GM18907 (cell line): Measurements from ENCODE around the gene SPECC1L.
A peak's percentile ranks its signal among the peaks of the same experiment; 100 is the strongest.

Experiments
- ATAC-seq: cut with Tn5 transposase; IDR thresholded peaks from one replicate; pipeline ENCODE4 v1.9.1; 2021; ENCODE audit warnings: mild to moderate bottlenecking, moderate library complexity; ENCODE audit not compliant: unreplicated experiment

The SPECC1L gene

GRCh38 chr22:24393848-24394247 is 123.2 kb downstream of the SPECC1L start:
- no peak for ATAC-seq

- ATAC-seq, result no peak
Observed at GRCh38 chr22:24394254-24394653, 123.6 kb downstream of the SPECC1L start.

- no peak for ATAC-seq
Observed at GRCh38 chr22:24398409-24398808, 127.8 kb downstream of the SPECC1L start.

- no peak for ATAC-seq
Observed at GRCh38 chr22:24400034-24400725, 129.5 kb downstream of the SPECC1L start.

GRCh38 chr22:24400726-24401596 is 130.3 kb downstream of the SPECC1L start:
- ATAC-seq, result no peak

GRCh38 chr22:24401931-24402367 is 131.3 kb downstream of the SPECC1L start:
- peak; percentile 7 for ATAC-seq

GRCh38 chr22:24402460-24403192 is 132.0 kb downstream of the SPECC1L start:
- peak; percentile 40 for ATAC-seq

GRCh38 chr22:24403346-24403745 is 132.7 kb downstream of the SPECC1L start:
- no peak for ATAC-seq

GRCh38 chr22:24404561-24405275 is 134.1 kb downstream of the SPECC1L start:
- ATAC-seq, result no peak

- ATAC-seq, result no peak
Observed at GRCh38 chr22:24405631-24406321, 135.1 kb downstream of the SPECC1L start.

- ATAC-seq, result no peak
Observed at GRCh38 chr22:24406322-24407277, 136.0 kb downstream of the SPECC1L start.

GRCh38 chr22:24407278-24407665 is 136.6 kb downstream of the SPECC1L start:
- ATAC-seq, result no peak

- ATAC-seq, result no peak
Observed at GRCh38 chr22:24407884-24408283, 137.3 kb downstream of the SPECC1L start.

- no peak for ATAC-seq
Observed at GRCh38 chr22:24408630-24409029, 138.0 kb downstream of the SPECC1L start.

- no peak for ATAC-seq
Observed at GRCh38 chr22:24409707-24410106, 139.1 kb downstream of the SPECC1L start.

GRCh38 chr22:24410110-24410856 is 139.7 kb downstream of the SPECC1L start:
- no peak for ATAC-seq

GRCh38 chr22:24411256-24412004 is 140.8 kb downstream of the SPECC1L start:
- no peak for ATAC-seq

GRCh38 chr22:24412274-24412673 is 141.6 kb downstream of the SPECC1L start:
- no peak for ATAC-seq
